DOHH2 (cell line): ENCODE results near the gene SWT1.

Experiments used
- H3F3A ChIP-seq: fragments of 200-600 bp; sonication (generic), shearing (Covaris generic); 2 replicates; pipeline ENCODE4 v1.6.0; 2016; ENCODE audit warnings: antibody characterized with exemption, mild to moderate bottlenecking; ENCODE audit not compliant: control insufficient read depth, insufficient read depth
- H3K27ac ChIP-seq: fragments of 200-600 bp; sonication (generic); 2 replicates; pipeline ENCODE4 v1.5.1; 2014; ENCODE audit warnings: low read depth, mild to moderate bottlenecking, low read length, moderate library complexity
- H3K27me3 ChIP-seq: fragments of 200-600 bp; sonication (generic); 2 replicates; pipeline ENCODE4 v1.6.1; 2014; ENCODE audit warnings: mild to moderate bottlenecking, low read length, mixed read lengths; ENCODE audit not compliant: control insufficient read depth
- H3K36me3 ChIP-seq: fragments of 200-600 bp; sonication (generic); 2 replicates; pipeline ENCODE4 v1.6.1; 2014; ENCODE audit warnings: mild to moderate bottlenecking, low read length, moderate library complexity, mixed read lengths; ENCODE audit not compliant: control insufficient read depth
- H3K4me1 ChIP-seq: fragments of 200-600 bp; sonication (generic); 2 replicates; pipeline ENCODE4 v1.6.1; 2014; ENCODE audit warnings: mild to moderate bottlenecking, low read length, mixed read lengths; ENCODE audit not compliant: control insufficient read depth
- H3K4me2 ChIP-seq: fragments of 200-600 bp; sonication (generic); 2 replicates; pipeline ENCODE4 v1.6.0; 2014; ENCODE audit warnings: mild to moderate bottlenecking, low read length, moderate library complexity
- H3K4me3 ChIP-seq: fragments of 200-600 bp; sonication (generic); 2 replicates; pipeline ENCODE4 v1.5.1; 2014; ENCODE audit warnings: mild to moderate bottlenecking, low read length, mixed read lengths
- H3K79me2 ChIP-seq: fragments of 200-600 bp; sonication (generic); 2 replicates; pipeline ENCODE4 v1.6.1; 2014; ENCODE audit warnings: mild to moderate bottlenecking, low read length, mixed read lengths; ENCODE audit not compliant: control insufficient read depth
- H3K9me2 ChIP-seq: fragments of 200-600 bp; sonication (generic); replicated peaks from 2 replicates; pipeline ENCODE4 v1.6.1; 2014; ENCODE audit warnings: mild to moderate bottlenecking, low read length, mixed read lengths; ENCODE audit not compliant: control insufficient read depth
- H3K9me3 ChIP-seq: fragments of 200-600 bp; sonication (generic); 2 replicates; pipeline ENCODE4 v1.6.1; 2014; ENCODE audit warnings: antibody characterized with exemption, low read length, mixed read lengths; ENCODE audit not compliant: control insufficient read depth, insufficient read depth
- H4K20me1 ChIP-seq: fragments of 200-600 bp; sonication (generic); 2 replicates; pipeline ENCODE4 v1.6.0; 2014; ENCODE audit warnings: low read depth, mild to moderate bottlenecking, antibody characterized with exemption, low read length, moderate library complexity; ENCODE audit not compliant: control insufficient read depth, insufficient read depth
- EZH2phosphoT487 ChIP-seq: fragments of 200-600 bp; sonication (generic); IDR thresholded peaks from 2 replicates; pipeline ENCODE4 v1.6.1; 2017; ENCODE audit warnings: borderline replicate concordance, mild to moderate bottlenecking, antibody characterized with exemption, low read length, moderate library complexity, mixed read lengths
- TF ChIP-seq, protein P1 (sequence below): fragments of 200-600 bp; sonication (generic); IDR thresholded peaks from one replicate; pipeline ENCODE4 v1.5.1; 2014; ENCODE audit warnings: antibody characterized with exemption, mild to moderate bottlenecking, low read depth, low read length; ENCODE audit not compliant: poor library complexity, severe bottlenecking

SWT1 gene

DNA sequence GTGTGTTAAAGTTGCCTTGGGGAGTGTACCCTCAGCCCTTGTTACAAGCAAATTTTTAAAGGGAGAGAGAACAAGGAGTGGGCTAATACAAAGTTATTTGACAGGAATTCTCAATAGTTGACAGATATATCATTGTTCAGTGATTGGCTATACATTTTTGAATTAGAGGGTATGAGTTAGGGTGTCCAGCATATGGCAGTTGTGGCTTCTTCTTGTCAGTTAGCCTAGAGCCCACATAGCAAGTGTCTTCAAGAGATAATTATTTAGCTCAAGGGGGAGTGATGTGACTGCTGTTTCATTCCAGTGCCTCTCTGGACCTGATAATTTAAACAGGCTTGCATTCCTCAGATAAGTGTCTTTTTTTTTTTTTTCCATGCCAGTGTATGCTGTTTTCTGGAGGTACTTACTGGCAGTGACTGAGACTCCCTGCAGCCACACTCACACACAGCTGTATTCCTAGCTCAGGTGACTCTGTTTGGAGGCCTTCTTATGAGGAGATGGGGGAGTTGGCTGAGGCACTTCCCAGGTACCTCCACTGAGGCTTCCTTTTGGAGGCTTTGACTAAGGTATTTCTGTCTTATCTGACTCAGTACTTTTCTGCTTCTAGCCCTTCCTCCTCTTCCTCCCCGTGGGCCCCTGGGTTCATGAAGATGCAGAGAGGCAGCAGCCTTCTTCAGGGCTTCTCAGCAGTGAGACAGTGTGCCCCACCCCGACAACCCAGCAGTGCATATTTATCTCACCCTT lies 127.7 kb downstream of the SWT1 start:
- Histone ChIP-seq H4K20me1 (no peaks in the 10 kb centered on the region), H3K27me3 (no peaks in the 10 kb centered on the region), H3K4me1 (no peaks in the 10 kb centered on the region), H3K4me3 (no peak overlapping the region), H3K9me3 (no peaks in the 10 kb centered on the region), H3K36me3 (no peaks in the 10 kb centered on the region), H3F3A (no peaks in the 10 kb centered on the region), H3K4me2 (no peak overlapping the region), H3K27ac (no peak overlapping the region), H3K79me2 (no peaks in the 10 kb centered on the region), H3K9me2 (no peaks in the 10 kb centered on the region)
- TF ChIP-seq, protein P1, sequence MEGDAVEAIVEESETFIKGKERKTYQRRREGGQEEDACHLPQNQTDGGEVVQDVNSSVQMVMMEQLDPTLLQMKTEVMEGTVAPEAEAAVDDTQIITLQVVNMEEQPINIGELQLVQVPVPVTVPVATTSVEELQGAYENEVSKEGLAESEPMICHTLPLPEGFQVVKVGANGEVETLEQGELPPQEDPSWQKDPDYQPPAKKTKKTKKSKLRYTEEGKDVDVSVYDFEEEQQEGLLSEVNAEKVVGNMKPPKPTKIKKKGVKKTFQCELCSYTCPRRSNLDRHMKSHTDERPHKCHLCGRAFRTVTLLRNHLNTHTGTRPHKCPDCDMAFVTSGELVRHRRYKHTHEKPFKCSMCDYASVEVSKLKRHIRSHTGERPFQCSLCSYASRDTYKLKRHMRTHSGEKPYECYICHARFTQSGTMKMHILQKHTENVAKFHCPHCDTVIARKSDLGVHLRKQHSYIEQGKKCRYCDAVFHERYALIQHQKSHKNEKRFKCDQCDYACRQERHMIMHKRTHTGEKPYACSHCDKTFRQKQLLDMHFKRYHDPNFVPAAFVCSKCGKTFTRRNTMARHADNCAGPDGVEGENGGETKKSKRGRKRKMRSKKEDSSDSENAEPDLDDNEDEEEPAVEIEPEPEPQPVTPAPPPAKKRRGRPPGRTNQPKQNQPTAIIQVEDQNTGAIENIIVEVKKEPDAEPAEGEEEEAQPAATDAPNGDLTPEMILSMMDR, result no peak

DNA sequence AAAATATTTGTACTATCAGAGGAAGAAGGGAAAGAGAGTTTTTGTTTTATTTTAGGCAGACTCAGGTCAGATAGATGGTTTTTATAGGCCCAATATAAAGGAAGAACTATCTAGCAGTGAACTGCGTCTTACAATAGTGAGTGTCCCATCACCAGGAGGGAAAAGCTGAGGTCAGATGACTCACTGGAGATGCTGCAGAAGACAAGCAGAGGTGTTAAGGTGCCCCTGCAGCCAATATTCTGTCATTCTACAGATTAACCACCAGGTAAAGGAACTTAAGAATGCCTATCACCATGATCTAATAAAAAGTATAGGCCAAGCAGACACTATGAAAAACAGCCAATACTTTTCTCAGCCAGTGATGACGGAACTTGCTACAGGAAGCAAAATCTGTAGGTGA lies 130.5 kb downstream of the SWT1 start:
- no peak overlapping the region for H3K27ac ChIP-seq
- H3K9me2 ChIP-seq, result no peaks in the 10 kb centered on the region
- TF ChIP-seq EZH2phosphoT487, result no peak
- TF ChIP-seq, protein P1, result no peak
- H3F3A ChIP-seq, result peaks cover 11% of the 10 kb centered on the region; the same call in 1 of the 2 replicates
- H3K9me3 ChIP-seq, result no peaks in the 10 kb centered on the region
- no peaks in the 10 kb centered on the region for H3K4me1 ChIP-seq
- H3K4me2 ChIP-seq, result no peak overlapping the region
- no peak overlapping the region for H3K4me3 ChIP-seq
- no peaks in the 10 kb centered on the region for H3K27me3 ChIP-seq
- no peaks in the 10 kb centered on the region for H3K79me2 ChIP-seq
- no peaks in the 10 kb centered on the region for H4K20me1 ChIP-seq
- H3K36me3 ChIP-seq, result no peaks in the 10 kb centered on the region

DNA sequence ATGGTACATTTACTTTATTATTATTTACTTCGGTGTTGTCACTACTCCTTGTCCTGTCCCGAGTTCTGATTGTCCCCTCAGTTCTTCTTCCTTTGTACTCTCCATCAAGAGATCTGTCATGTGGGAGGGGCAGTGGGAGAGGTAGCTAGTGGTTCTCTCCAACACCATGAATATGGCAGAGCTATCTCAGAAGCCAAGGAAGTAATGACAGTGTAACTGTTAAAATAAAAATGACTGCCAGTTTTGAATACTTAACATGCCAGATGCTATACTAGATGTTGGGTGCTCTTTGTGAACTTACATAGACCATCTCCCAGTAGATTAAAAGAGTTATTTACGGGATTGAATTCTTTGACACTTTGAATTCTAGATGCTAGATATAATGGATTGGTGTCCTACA lies 131.5 kb downstream of the SWT1 start:
- no peak overlapping the region for H3K4me3 ChIP-seq
- H3K9me2 ChIP-seq, result no peaks in the 10 kb centered on the region
- H3K9me3 ChIP-seq, result no peaks in the 10 kb centered on the region
- H3K79me2 ChIP-seq, result no peaks in the 10 kb centered on the region
- H3F3A ChIP-seq, result peaks cover 15% of the 10 kb centered on the region; the same call in 1 of the 2 replicates
- no peaks in the 10 kb centered on the region for H4K20me1 ChIP-seq
- no peak overlapping the region for H3K27ac ChIP-seq
- H3K27me3 ChIP-seq, result no peaks in the 10 kb centered on the region
- 0 out of 2 replicates have a peak, but pooled peaks cover 3% of the 10 kb centered on the region for H3K36me3 ChIP-seq
- TF ChIP-seq, protein P1, result no peak
- TF ChIP-seq EZH2phosphoT487, result no peak
- H3K4me2 ChIP-seq, result no peak overlapping the region
- H3K4me1 ChIP-seq, result no peaks in the 10 kb centered on the region
